ENCODE measurements around the gene GRK3. TPM values are rescaled to one million over a fixed set of nuclear protein-coding genes. Genes with fewer than 3 reads are reported as not detected.
A peak's percentile ranks its signal among the peaks of the same experiment; 100 is the strongest.

GRK3 gene
- total RNA-seq, 1 donor from 2014 or later: 6.3 TPM

DNA sequence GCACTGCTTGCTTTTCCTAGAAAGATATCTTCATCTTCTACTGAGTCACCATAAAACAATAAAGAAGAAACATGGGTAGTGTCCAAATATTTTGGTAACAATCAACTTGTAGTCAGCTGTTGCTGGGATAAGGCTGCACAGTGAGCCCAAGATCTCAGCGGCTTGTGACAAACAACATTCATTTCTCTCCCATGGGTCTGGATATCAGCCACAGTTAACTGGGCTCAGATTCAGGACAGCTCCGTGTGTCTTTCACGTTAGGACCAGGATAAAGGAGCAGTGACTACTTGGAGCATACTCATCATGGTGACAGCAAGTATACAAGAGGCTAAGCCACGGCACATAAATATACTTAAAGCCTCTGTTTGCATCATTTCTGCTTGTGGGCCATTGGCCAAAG lies 27.9 kb upstream of the GRK3 start:
- Histone ChIP-seq H3K4me1 (ENCODE audit: control insufficient read depth in 3 of 3, insufficient read depth in 3 of 3, low read length in 3 of 3) (no peaks in the 10 kb centered on the region), H3K4me3 (ENCODE audit: low read length in 3 of 3) (no peak overlapping the region), H3K27me3 (ENCODE audit: control insufficient read depth in 3 of 3, insufficient read depth in 3 of 3, low read length in 3 of 3) (no peaks in the 10 kb centered on the region), H3K36me3 (ENCODE audit: control insufficient read depth in 3 of 3, insufficient read depth in 3 of 3, low read length in 3 of 3) (no peaks in the 10 kb centered on the region), H3K9me3 (ENCODE audit: control insufficient read depth in 3 of 3, low read length in 3 of 3) (no peaks in the 10 kb centered on the region), H3K9ac (ENCODE audit: low read depth in 1 of 3, low read length in 3 of 3) (peak overlapping the region in 1 of 3 donors; percentile 28), H3K27ac (ENCODE audit: low read depth, low read length) (no peak overlapping the region)

DNA sequence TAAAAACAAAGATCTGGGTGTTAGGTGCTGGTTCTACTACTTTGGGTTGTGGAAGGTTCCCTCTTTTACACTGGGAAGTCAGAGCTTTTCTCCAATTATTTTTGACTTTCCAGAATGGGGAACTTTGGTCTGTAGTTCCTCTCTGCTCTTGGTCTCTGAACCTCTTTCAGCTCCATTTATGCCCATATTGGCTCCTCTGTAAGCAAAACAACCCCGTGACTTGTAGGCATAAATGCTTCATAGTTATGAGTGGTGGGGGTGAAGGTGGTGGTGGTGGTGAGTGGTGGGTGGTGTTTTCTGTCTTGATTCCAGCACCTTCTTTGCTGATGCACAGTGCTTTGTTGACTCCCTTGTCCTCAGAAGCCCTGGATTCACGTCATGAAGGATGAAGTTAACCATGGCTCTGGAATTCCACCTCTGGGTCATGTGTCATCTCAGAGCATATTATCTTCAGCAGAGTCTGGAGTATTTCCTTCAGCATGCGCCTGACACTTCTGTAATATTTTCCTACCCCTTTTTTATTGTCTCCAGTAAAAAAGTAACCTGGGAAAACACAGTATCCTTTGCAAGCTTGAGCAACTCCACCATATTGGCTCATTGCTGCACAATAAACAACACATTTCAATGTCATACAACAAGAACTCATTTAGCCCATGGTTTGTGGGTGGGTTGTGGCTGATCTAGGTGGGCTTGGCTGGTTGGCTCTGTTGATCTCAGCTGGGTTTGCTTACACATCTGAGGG lies 24.1 kb upstream of the GRK3 start:
- H3K27me3 ChIP-seq (ENCODE audit: control insufficient read depth in 3 of 3, insufficient read depth in 3 of 3, low read length in 3 of 3): no peaks in the 10 kb centered on the region
- H3K9me3 ChIP-seq (ENCODE audit: control insufficient read depth in 3 of 3, low read length in 3 of 3): no peaks in the 10 kb centered on the region
- no peak overlapping the region for H3K27ac ChIP-seq (ENCODE audit: low read depth, low read length)

DNA sequence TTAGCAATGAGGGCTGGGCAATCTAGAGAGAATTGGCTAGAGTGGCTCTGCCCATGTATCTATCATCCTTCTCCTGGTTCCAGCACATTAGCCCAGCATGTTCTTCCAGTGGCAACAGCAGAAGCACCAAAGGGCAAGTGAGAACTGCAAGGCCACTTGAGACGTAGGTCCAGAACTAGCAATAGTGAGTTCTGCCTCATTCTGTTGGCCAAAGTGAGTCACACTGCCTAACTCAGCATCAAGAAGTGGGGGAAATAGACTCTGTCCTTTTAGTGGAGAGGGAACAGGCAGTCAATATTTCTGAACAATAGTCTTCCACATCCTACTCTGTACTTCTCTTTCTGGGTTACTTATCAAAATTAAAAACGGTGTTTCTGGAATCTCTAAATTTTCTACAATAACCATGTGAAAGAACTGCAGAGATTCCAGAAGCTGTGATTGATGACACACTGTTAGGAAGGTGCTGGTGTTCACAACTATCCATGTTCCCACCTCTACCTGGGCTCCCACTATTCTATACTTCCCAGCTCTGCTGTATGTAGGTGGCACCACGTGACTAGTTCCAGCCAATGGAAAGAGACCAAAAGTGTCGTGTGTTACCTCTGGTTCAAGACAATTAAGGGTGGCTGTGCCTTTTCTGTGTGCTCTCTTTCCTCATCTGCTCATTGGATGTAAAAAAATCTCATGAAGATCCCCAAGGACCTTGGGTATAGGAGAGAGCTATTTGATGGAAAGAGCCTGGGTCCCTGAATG lies 23.4 kb upstream of the GRK3 start:
- H3K27me3 ChIP-seq (ENCODE audit: control insufficient read depth in 3 of 3, insufficient read depth in 3 of 3, low read length in 3 of 3): no peaks in the 10 kb centered on the region
- no peak overlapping the region for H3K27ac ChIP-seq (ENCODE audit: low read depth, low read length)

More for the DNA sequence above, 24.1 kb upstream of the GRK3 start:
- H3K9ac ChIP-seq (ENCODE audit: low read depth in 1 of 3, low read length in 3 of 3): no peak overlapping the region
- no peak overlapping the region for H3K4me3 ChIP-seq (ENCODE audit: low read length in 3 of 3)
- H3K36me3 ChIP-seq (ENCODE audit: control insufficient read depth in 3 of 3, insufficient read depth in 3 of 3, low read length in 3 of 3): no peaks in the 10 kb centered on the region
- no peaks in the 10 kb centered on the region for H3K4me1 ChIP-seq (ENCODE audit: control insufficient read depth in 3 of 3, insufficient read depth in 3 of 3, low read length in 3 of 3)

DNA sequence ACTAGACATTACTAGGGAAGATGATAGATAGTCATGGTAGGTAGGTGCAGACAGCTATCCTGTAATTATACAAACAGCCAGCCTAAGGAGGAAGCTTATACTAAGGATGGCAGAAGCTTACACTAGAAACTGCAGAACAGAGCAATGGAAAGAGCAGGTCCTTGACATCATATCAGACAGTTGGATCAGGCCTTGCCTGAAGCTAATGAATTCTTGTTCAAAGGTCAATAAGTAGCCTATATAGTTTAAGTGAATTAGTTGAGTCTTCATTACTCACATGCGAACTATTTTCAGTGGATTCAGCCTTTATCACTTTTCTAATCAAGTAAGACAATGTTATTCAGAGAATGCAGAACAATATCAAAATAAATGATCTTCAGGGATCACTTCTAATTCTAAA lies 22.3 kb upstream of the GRK3 start:
- Histone ChIP-seq H3K9me3 (ENCODE audit: control insufficient read depth in 3 of 3, low read length in 3 of 3) (no peaks in the 10 kb centered on the region), H3K27ac (ENCODE audit: low read depth, low read length) (no peak overlapping the region), H3K4me3 (ENCODE audit: low read length in 3 of 3) (no peak overlapping the region), H3K9ac (ENCODE audit: low read depth in 1 of 3, low read length in 3 of 3) (no peak overlapping the region), H3K36me3 (ENCODE audit: control insufficient read depth in 3 of 3, insufficient read depth in 3 of 3, low read length in 3 of 3) (no peaks in the 10 kb centered on the region), H3K27me3 (ENCODE audit: control insufficient read depth in 3 of 3, insufficient read depth in 3 of 3, low read length in 3 of 3) (no peaks in the 10 kb centered on the region), H3K4me1 (ENCODE audit: control insufficient read depth in 3 of 3, insufficient read depth in 3 of 3, low read length in 3 of 3) (no peaks in the 10 kb centered on the region)

More for the DNA sequence above, 23.4 kb upstream of the GRK3 start:
- Histone ChIP-seq H3K36me3 (ENCODE audit: control insufficient read depth in 3 of 3, insufficient read depth in 3 of 3, low read length in 3 of 3) (no peaks in the 10 kb centered on the region), H3K4me3 (ENCODE audit: low read length in 3 of 3) (no peak overlapping the region), H3K9ac (ENCODE audit: low read depth in 1 of 3, low read length in 3 of 3) (no peak overlapping the region), H3K4me1 (ENCODE audit: control insufficient read depth in 3 of 3, insufficient read depth in 3 of 3, low read length in 3 of 3) (no peaks in the 10 kb centered on the region), H3K9me3 (ENCODE audit: control insufficient read depth in 3 of 3, low read length in 3 of 3) (no peaks in the 10 kb centered on the region)

GRCh38 chr22:25542720-25543402 lies 21.6 kb upstream of the GRK3 start:
- no peak overlapping the region for H3K27ac ChIP-seq (ENCODE audit: low read depth, low read length)
- H3K27me3 ChIP-seq (ENCODE audit: control insufficient read depth in 3 of 3, insufficient read depth in 3 of 3, low read length in 3 of 3): no peaks in the 10 kb centered on the region
- H3K4me3 ChIP-seq (ENCODE audit: low read length in 3 of 3): no peak overlapping the region
- H3K36me3 ChIP-seq (ENCODE audit: control insufficient read depth in 3 of 3, insufficient read depth in 3 of 3, low read length in 3 of 3): no peaks in the 10 kb centered on the region
- H3K9me3 ChIP-seq (ENCODE audit: control insufficient read depth in 3 of 3, low read length in 3 of 3): no peaks in the 10 kb centered on the region
- no peaks in the 10 kb centered on the region for H3K4me1 ChIP-seq (ENCODE audit: control insufficient read depth in 3 of 3, insufficient read depth in 3 of 3, low read length in 3 of 3)
- no peak overlapping the region for H3K9ac ChIP-seq (ENCODE audit: low read depth in 1 of 3, low read length in 3 of 3)

GRCh38 chr22:25545146-25545545 lies 19.3 kb upstream of the GRK3 start:
- H3K4me3 ChIP-seq (ENCODE audit: low read length in 3 of 3): no peak overlapping the region
- H3K27me3 ChIP-seq (ENCODE audit: control insufficient read depth in 3 of 3, insufficient read depth in 3 of 3, low read length in 3 of 3): no peaks in the 10 kb centered on the region
- H3K9me3 ChIP-seq (ENCODE audit: control insufficient read depth in 3 of 3, low read length in 3 of 3): no peaks in the 10 kb centered on the region
- no peaks in the 10 kb centered on the region for H3K36me3 ChIP-seq (ENCODE audit: control insufficient read depth in 3 of 3, insufficient read depth in 3 of 3, low read length in 3 of 3)
- no peak overlapping the region for H3K9ac ChIP-seq (ENCODE audit: low read depth in 1 of 3, low read length in 3 of 3)
- no peaks in the 10 kb centered on the region for H3K4me1 ChIP-seq (ENCODE audit: control insufficient read depth in 3 of 3, insufficient read depth in 3 of 3, low read length in 3 of 3)
- H3K27ac ChIP-seq (ENCODE audit: low read depth, low read length): no peak overlapping the region

DNA sequence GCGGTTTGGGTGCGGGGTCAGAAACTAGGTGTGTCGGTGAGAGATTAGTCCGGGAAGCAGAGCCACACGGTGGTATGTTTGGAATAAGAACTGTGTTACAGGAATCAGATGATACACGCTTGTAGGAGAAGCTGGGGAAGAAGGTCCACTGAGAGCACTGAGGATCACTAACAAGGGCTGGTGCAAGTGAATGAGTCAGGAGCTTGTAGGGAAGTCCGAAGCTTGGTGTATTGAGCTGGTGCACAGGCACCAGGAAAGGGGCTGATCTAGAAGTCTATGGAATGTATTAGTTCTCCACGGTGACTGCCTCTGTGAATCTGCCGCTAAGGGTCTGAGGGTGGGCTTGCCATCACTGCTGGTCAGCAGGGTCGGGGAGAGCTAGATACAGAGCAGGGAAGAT lies 18.8 kb upstream of the GRK3 start:
- no peak overlapping the region for H3K4me3 ChIP-seq (ENCODE audit: low read length in 3 of 3)
- H3K27ac ChIP-seq (ENCODE audit: low read depth, low read length): no peak overlapping the region
- H3K9me3 ChIP-seq (ENCODE audit: control insufficient read depth in 3 of 3, low read length in 3 of 3): peaks cover 0 to under 1% (median 0%) of the 10 kb centered on the region in 3 donors
- no peaks in the 10 kb centered on the region for H3K36me3 ChIP-seq (ENCODE audit: control insufficient read depth in 3 of 3, insufficient read depth in 3 of 3, low read length in 3 of 3)
- H3K27me3 ChIP-seq (ENCODE audit: control insufficient read depth in 3 of 3, insufficient read depth in 3 of 3, low read length in 3 of 3): no peaks in the 10 kb centered on the region
- no peak overlapping the region for H3K9ac ChIP-seq (ENCODE audit: low read depth in 1 of 3, low read length in 3 of 3)
- no peaks in the 10 kb centered on the region for H3K4me1 ChIP-seq (ENCODE audit: control insufficient read depth in 3 of 3, insufficient read depth in 3 of 3, low read length in 3 of 3)

DNA sequence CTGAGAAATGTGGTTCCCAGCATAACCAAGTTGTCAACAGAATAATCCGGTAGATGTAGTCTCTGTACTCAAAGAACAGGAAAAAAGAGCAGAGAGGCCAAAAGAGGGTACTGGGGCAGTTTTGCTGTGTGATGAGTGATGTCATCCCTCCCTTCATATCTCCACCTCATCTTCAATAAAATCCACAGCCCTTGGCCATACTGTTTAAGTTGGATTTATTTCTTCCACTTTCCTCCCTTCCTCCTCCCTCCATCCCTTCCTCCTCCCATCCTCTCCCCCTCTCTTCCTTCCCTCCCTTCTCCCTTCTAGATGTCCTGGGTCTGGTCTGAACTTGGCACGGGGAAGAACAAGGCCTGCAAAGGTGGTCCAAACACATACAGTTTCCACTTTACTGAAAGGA lies 18.2 kb upstream of the GRK3 start:
- H3K27ac ChIP-seq (ENCODE audit: low read depth, low read length): no peak overlapping the region
- H3K4me3 ChIP-seq (ENCODE audit: low read length in 3 of 3): no peak overlapping the region
- H3K36me3 ChIP-seq (ENCODE audit: control insufficient read depth in 3 of 3, insufficient read depth in 3 of 3, low read length in 3 of 3): no peaks in the 10 kb centered on the region
- no peak overlapping the region for H3K9ac ChIP-seq (ENCODE audit: low read depth in 1 of 3, low read length in 3 of 3)
- H3K27me3 ChIP-seq (ENCODE audit: control insufficient read depth in 3 of 3, insufficient read depth in 3 of 3, low read length in 3 of 3): no peaks in the 10 kb centered on the region
- peaks cover 0 to 2% (median 0%) of the 10 kb centered on the region in 3 donors for H3K9me3 ChIP-seq (ENCODE audit: control insufficient read depth in 3 of 3, low read length in 3 of 3)
- H3K4me1 ChIP-seq (ENCODE audit: control insufficient read depth in 3 of 3, insufficient read depth in 3 of 3, low read length in 3 of 3): no peaks in the 10 kb centered on the region

GRCh38 chr22:25546751-25547150 lies 17.7 kb upstream of the GRK3 start:
- Histone ChIP-seq H3K4me1 (ENCODE audit: control insufficient read depth in 3 of 3, insufficient read depth in 3 of 3, low read length in 3 of 3) (no peaks in the 10 kb centered on the region), H3K27ac (ENCODE audit: low read depth, low read length) (no peak overlapping the region), H3K36me3 (ENCODE audit: control insufficient read depth in 3 of 3, insufficient read depth in 3 of 3, low read length in 3 of 3) (no peaks in the 10 kb centered on the region), H3K9ac (ENCODE audit: low read depth in 1 of 3, low read length in 3 of 3) (no peak overlapping the region), H3K9me3 (ENCODE audit: control insufficient read depth in 3 of 3, low read length in 3 of 3) (peaks cover 0 to 2% (median 0%) of the 10 kb centered on the region in 3 donors), H3K27me3 (ENCODE audit: control insufficient read depth in 3 of 3, insufficient read depth in 3 of 3, low read length in 3 of 3) (no peaks in the 10 kb centered on the region), H3K4me3 (ENCODE audit: low read length in 3 of 3) (no peak overlapping the region)
